ENCODE measurements around the gene NEAT1.

DNA sequence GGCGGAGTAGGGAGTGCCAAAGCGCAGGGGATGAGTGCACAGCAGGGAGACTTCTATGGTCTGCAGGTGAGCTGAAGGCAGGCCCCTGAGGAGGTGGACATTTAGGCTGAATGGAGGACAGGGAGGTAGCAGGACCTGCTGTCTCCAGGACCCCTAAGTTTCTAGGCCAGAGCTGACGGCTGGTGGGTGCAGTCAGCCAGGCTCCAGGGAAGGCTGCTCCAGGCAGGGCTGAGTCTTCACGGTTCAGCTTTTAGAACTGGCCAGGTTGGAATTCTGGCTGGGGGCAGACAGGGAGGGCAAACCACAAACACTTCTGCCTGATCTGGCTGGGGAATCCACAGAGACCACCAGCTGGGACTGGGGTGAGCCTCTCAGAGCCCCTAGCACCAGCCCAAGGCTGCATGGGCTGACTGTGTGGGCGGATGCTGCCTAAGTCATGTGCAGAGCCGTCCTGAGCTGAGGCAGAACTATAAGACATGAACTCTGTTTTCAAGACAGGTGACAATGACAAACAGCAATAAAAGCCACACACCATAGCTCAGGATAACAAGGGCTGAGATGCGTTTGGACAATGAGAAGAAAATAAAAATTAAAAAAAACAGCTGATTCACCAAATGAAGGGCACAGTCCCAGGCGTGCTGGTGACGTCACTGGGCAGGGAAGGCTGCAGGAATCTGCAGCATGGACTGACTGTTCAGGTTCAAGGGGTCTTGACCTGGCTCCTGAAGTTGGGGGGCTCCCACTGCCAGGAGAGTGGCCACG, 65.9 kb downstream of the NEAT1 start:
- TF ChIP-seq, protein P1, sequence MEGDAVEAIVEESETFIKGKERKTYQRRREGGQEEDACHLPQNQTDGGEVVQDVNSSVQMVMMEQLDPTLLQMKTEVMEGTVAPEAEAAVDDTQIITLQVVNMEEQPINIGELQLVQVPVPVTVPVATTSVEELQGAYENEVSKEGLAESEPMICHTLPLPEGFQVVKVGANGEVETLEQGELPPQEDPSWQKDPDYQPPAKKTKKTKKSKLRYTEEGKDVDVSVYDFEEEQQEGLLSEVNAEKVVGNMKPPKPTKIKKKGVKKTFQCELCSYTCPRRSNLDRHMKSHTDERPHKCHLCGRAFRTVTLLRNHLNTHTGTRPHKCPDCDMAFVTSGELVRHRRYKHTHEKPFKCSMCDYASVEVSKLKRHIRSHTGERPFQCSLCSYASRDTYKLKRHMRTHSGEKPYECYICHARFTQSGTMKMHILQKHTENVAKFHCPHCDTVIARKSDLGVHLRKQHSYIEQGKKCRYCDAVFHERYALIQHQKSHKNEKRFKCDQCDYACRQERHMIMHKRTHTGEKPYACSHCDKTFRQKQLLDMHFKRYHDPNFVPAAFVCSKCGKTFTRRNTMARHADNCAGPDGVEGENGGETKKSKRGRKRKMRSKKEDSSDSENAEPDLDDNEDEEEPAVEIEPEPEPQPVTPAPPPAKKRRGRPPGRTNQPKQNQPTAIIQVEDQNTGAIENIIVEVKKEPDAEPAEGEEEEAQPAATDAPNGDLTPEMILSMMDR (IDR thresholded peaks at IDR 0.05), result no peak
- TF ChIP-seq POLR2A (IDR thresholded peaks at IDR 0.05), result peak in 1 of 2 donors; percentile 3

All from thyroid gland (tissue), 4 donors.